ENCODE measurements around the gene CEP44.

- no peak for TF ChIP-seq CTCF (IDR thresholded peaks at IDR 0.05)
- TF ChIP-seq POLR2A (IDR thresholded peaks at IDR 0.05), result no peak
Measured at GRCh38 chr4:174274436-174274835, 9.3 kb upstream of the CEP44 start.

Measured in uterus (tissue), 2 donors.